GM23338 (cell line): ENCODE measurements around the gene STAM. TPM values are rescaled to one million over a fixed set of nuclear protein-coding genes. Genes with fewer than 3 reads are reported as not detected.

Experiments used
- ATAC-seq: fragments of 200-7000 bp; cut with Tn5 transposase; 3 replicates; pipeline ENCODE4 v1.9.1; 2020
- DNase-seq: peaks from one replicate; pipeline ENCODE4 v3.0.0-alpha.2; 2015; ENCODE audit warnings: low spot score
- H2AFZ ChIP-seq: fragments of 200-600 bp; sonication (generic); 2 replicates; pipeline ENCODE4 v1.8.0; 2016; ENCODE audit warnings: antibody characterized with exemption, mild to moderate bottlenecking, moderate library complexity
- H3F3A ChIP-seq: fragments of 200-600 bp; sonication (generic); replicated peaks from 2 replicates; pipeline ENCODE4 v1.8.0; 2017; ENCODE audit warnings: antibody characterized with exemption, mixed run types, low read depth
- H3K27ac ChIP-seq: fragments of 200-600 bp; sonication (generic); 2 replicates; pipeline ENCODE4 v1.6.1; 2016; ENCODE audit warnings: low read depth
- H3K27me3 ChIP-seq: fragments of 200-600 bp; sonication (generic); 2 replicates; pipeline ENCODE4 v1.8.0; 2016; ENCODE audit warnings: mild to moderate bottlenecking, mixed run types, moderate library complexity; ENCODE audit not compliant: insufficient read depth
- H3K36me3 ChIP-seq: fragments of 200-600 bp; sonication (generic); 2 replicates; pipeline ENCODE4 v1.8.0; 2016; ENCODE audit warnings: mild to moderate bottlenecking; ENCODE audit not compliant: insufficient read depth
- H3K4me1 ChIP-seq: fragments of 200-600 bp; sonication (generic); 2 replicates; pipeline ENCODE4 v1.8.0; 2016; ENCODE audit warnings: mild to moderate bottlenecking, moderate library complexity; ENCODE audit not compliant: insufficient read depth
- H3K4me2 ChIP-seq: fragments of 200-600 bp; sonication (generic); 2 replicates; pipeline ENCODE4 v1.7.1; 2017; ENCODE audit warnings: mixed run types
- H3K4me3 ChIP-seq: fragments of 200-600 bp; sonication (generic); 2 replicates; pipeline ENCODE4 v1.6.1; 2016; ENCODE audit warnings: mixed run types
- H3K79me2 ChIP-seq: fragments of 200-600 bp; sonication (generic); replicated peaks from 2 replicates; pipeline ENCODE4 v1.8.0; 2017; ENCODE audit warnings: mild to moderate bottlenecking; ENCODE audit not compliant: insufficient read depth
- H3K9me2 ChIP-seq: fragments of 200-600 bp; sonication (generic); 2 replicates; pipeline ENCODE4 v1.8.0; 2017; ENCODE audit not compliant: insufficient read depth
- H4K20me1 ChIP-seq: fragments of 200-600 bp; sonication (generic); replicated peaks from 2 replicates; pipeline ENCODE4 v1.8.0; 2017; ENCODE audit warnings: mild to moderate bottlenecking; ENCODE audit not compliant: insufficient read depth
- H3K27ac Mint-ChIP-seq: 2 replicates; pipeline ENCODE4 v1.8.0; 2020; ENCODE audit warnings: inconsistent platforms, mild to moderate bottlenecking, moderate library complexity, mixed read lengths
- H3K27me3 Mint-ChIP-seq: 3 replicates; pipeline ENCODE4 v1.8.0; 2022; ENCODE audit warnings: low read depth, mild to moderate bottlenecking, moderate library complexity, mixed read lengths, inconsistent platforms; ENCODE audit not compliant: insufficient read depth, poor library complexity
- H3K36me3 Mint-ChIP-seq: 3 replicates; pipeline ENCODE4 v1.8.0; 2021; ENCODE audit warnings: low read depth, mild to moderate bottlenecking, inconsistent platforms, moderate library complexity, mixed read lengths
- H3K4me1 Mint-ChIP-seq: 3 replicates; pipeline ENCODE4 v1.8.0; 2020; ENCODE audit warnings: mild to moderate bottlenecking, inconsistent platforms, mixed read lengths
- H3K4me3 Mint-ChIP-seq: 3 replicates; pipeline ENCODE4 v1.8.0; 2021; ENCODE audit warnings: moderate library complexity, mild to moderate bottlenecking, inconsistent platforms, mixed read lengths
- H3K9me3 Mint-ChIP-seq: 3 replicates; pipeline ENCODE4 v1.8.0; 2020; ENCODE audit warnings: moderate library complexity, mild to moderate bottlenecking, inconsistent platforms, mixed read lengths
- CREB1 ChIP-seq: fragments of 250-450 bp; sonication (Bioruptor Pico); IDR thresholded peaks from 2 replicates; pipeline ENCODE4 v1.5.0; 2020; ENCODE audit warnings: low read depth, mild to moderate bottlenecking, moderate library complexity
- CTCF ChIP-seq, 2 experiments: fragments of 200-600 bp in 1 of 2; sonication (generic) in 1 of 2; conservative IDR thresholded peaks; 2 replicates each; pipeline versions ENCODE4 v1.5.1 to v1.6.1; 2016 to 2017; ENCODE audit warnings: antibody characterized with exemption in 2 of 2, low read depth in 2 of 2, mild to moderate bottlenecking in 2 of 2, moderate library complexity in 1 of 2
- ETS1 ChIP-seq: IDR thresholded peaks from 2 replicates; pipeline ENCODE4 v1.6.1; 2016; ENCODE audit warnings: antibody characterized with exemption
- EZH2 ChIP-seq: fragments of 200-600 bp; sonication (generic); IDR thresholded peaks from one replicate; pipeline ENCODE4 v1.8.0; 2017; ENCODE audit warnings: antibody characterized with exemption, mild to moderate bottlenecking, low read depth; ENCODE audit not compliant: unreplicated experiment
- EZH2phosphoT487 ChIP-seq: fragments of 200-600 bp; sonication (generic); IDR thresholded peaks from one replicate; pipeline ENCODE4 v1.8.1; 2018; ENCODE audit warnings: antibody characterized with exemption; ENCODE audit not compliant: unreplicated experiment
- JUNB ChIP-seq: IDR thresholded peaks from one replicate; pipeline ENCODE4 v1.6.1; 2016; ENCODE audit warnings: antibody characterized with exemption; ENCODE audit not compliant: unreplicated experiment
- NANOG ChIP-seq: IDR thresholded peaks from 2 replicates; pipeline ENCODE4 v1.6.1; 2016; ENCODE audit warnings: antibody characterized with exemption, borderline replicate concordance
- POLR2AphosphoS5 ChIP-seq: IDR thresholded peaks from 2 replicates; pipeline ENCODE4 v1.6.1; 2016; ENCODE audit warnings: antibody characterized with exemption, low read depth
- REST ChIP-seq: IDR thresholded peaks from one replicate; pipeline ENCODE4 v1.6.1; 2018; ENCODE audit warnings: antibody characterized with exemption; ENCODE audit not compliant: unreplicated experiment
- STAT1 ChIP-seq: IDR thresholded peaks from one replicate; pipeline ENCODE4 v1.6.1; 2016; ENCODE audit warnings: antibody characterized with exemption; ENCODE audit not compliant: unreplicated experiment
- ZNF114 ChIP-seq: fragments of 250-450 bp; sonication (Bioruptor Pico); IDR thresholded peaks from 2 replicates; pipeline ENCODE4 v1.5.0; 2020; ENCODE audit warnings: mild to moderate bottlenecking, moderate library complexity
- ZNF331 ChIP-seq: fragments of 250-450 bp; sonication (Bioruptor Pico); IDR thresholded peaks from 2 replicates; pipeline ENCODE4 v1.5.0; 2020; ENCODE audit warnings: low read depth, mild to moderate bottlenecking, moderate library complexity
- ZNF462 ChIP-seq: fragments of 250-450 bp; sonication (Bioruptor Pico); IDR thresholded peaks from 2 replicates; pipeline ENCODE4 v1.5.0; 2020; ENCODE audit warnings: mild to moderate bottlenecking, moderate library complexity
- polyA plus RNA-seq: library from polyadenylated mRNA; unstranded; fragments of >200 nt; fragmentation: Nextera tagmentation; extraction: Ambion mirVana; gene quantifications from 2 replicates; pipeline ENCODE4 v1.2.1, GENCODE V29; 2016
- total RNA-seq: library from RNA; depleted of rRNA; stranded (reverse); fragments of >200 nt; shearing (Covaris generic); gene quantifications from 2 replicates; pipeline ENCODE4 v1.2.3, GENCODE V29; 2014

Gene STAM
- total and polyA plus RNA-seq, 2 experiments from 2014 or later, result 28.8 to 40.5 TPM

DNA sequence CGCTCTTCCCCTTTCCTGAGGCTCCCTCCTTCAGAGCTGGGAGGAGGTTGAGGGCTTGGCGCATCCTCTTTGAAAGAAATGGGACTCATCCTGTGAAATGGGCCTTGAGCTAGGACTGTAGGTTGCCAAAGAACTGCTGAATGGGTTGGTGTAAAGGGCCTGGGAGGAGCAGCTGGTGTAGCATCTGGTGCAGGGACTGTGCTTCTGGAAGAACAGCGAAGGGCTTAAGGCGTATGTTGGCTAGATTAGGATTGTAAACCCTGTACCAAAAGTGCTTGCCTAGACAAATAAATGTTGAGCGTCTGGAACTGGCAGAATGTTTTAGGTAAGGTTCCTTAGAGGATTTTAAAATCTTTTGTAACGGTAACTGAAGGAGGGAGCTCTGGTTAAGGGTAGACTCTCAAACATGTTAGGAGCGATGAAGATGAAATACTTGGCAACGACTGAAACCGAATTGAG, 563 bp downstream of the STAM start:
- H3K4me2 ChIP-seq, result peak overlapping the region; percentile 85
- peak overlapping the region; percentile 75 for H3K27ac ChIP-seq
- no peak for TF ChIP-seq CREB1 (CRISPR knock-in tag)
- TF ChIP-seq POLR2AphosphoS5, result no peak
- TF ChIP-seq EZH2, result no peak
- no peak for TF ChIP-seq ZNF462 (CRISPR knock-in tag)
- no peak for TF ChIP-seq REST
- no peak for TF ChIP-seq STAT1
- no peak for TF ChIP-seq ZNF331
- TF ChIP-seq CTCF (conservative IDR thresholded peaks at IDR 0.05; ENCODE audit: low read depth in 2 of 2), result no peak
- no peak for TF ChIP-seq EZH2phosphoT487
- no peak for TF ChIP-seq NANOG
- TF ChIP-seq ETS1, result no peak
- TF ChIP-seq ZNF114, result no peak
- TF ChIP-seq JUNB, result no peak
- H3K79me2 ChIP-seq, result peaks cover 77% of the 10 kb centered on the region
- H3K27me3 Mint-ChIP-seq, result peaks cover 11% of the 10 kb centered on the region
- DNase-seq, result peak; percentile 23
- H3K9me2 ChIP-seq, result no peaks in the 10 kb centered on the region
- H3K4me1 ChIP-seq, result peaks cover 9% of the 10 kb centered on the region
- peak overlapping the region; percentile 90 for H3K4me3 ChIP-seq
- H3K36me3 ChIP-seq, result no peaks in the 10 kb centered on the region
- no peaks in the 10 kb centered on the region for H3K9me3 Mint-ChIP-seq
- H3K4me1 Mint-ChIP-seq, result peaks cover 14% of the 10 kb centered on the region
- H3K27ac Mint-ChIP-seq, result peak overlapping the region; percentile 100
- H3K27me3 ChIP-seq, result no peaks in the 10 kb centered on the region
- no peaks in the 10 kb centered on the region for H3F3A ChIP-seq
- ATAC-seq, result peak; percentile 53
- H2AFZ ChIP-seq, result peak overlapping the region; percentile 19; the same call in 1 of the 2 replicates
- H4K20me1 ChIP-seq, result no peaks in the 10 kb centered on the region
- peak overlapping the region; percentile 99 for H3K4me3 Mint-ChIP-seq
- H3K36me3 Mint-ChIP-seq, result peaks cover 9% of the 10 kb centered on the region
